ENCODE data around the gene MGAT4C.
"Not testable (repeated sequence)": the region's sequence is repeated elsewhere in the genome, so short reads cannot be mapped to it uniquely, and the experiment has no call there.

MGAT4C gene

DNA sequence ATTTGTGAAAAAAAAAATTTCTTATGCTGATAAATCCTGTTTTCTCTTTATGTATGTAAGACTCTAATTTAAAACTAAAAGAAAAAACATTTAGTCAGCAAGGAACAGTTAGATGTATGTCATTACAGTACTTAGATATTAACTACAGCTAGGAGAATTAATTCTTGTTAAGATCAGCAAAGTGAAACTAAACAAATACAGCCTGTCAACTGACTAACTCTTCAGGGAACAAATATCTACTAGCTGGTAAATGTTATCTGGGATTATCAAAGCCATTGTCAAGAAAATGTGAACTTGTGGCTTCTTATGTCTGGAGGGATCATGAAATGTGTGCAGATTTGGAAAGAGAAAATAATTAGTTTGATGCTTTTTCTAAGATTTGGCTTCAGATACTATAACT, 27.5 kb downstream of the MGAT4C start:
- no peak for FAIRE-seq

GRCh38 chr12:86226481-86226880, 29.7 kb downstream of the MGAT4C start:
- no peak for FAIRE-seq

GRCh38 chr12:86216591-86216990, 39.6 kb downstream of the MGAT4C start:
- FAIRE-seq: no peak

DNA sequence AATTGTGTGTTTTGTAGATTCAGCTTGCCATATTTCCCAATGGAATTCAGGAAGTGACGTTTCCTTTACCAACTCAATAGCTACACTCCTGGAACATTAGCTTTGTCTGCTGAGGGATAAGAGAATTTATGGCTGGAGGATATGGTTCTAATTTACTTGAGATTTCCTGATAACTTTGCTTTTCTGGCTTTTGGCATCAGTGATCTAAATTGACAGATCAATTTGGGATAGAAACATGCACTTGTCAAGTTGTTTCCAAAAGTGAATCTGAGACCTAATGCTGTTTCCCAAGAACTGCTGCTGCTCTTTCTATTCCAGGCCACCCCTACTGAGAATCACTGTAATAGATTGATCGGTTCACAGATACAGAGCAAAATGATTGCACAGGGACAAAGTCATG, 43.2 kb downstream of the MGAT4C start:
- FAIRE-seq: no peak

GRCh38 chr12:86198696-86199444, 57.3 kb downstream of the MGAT4C start:
- FAIRE-seq: no peak

DNA sequence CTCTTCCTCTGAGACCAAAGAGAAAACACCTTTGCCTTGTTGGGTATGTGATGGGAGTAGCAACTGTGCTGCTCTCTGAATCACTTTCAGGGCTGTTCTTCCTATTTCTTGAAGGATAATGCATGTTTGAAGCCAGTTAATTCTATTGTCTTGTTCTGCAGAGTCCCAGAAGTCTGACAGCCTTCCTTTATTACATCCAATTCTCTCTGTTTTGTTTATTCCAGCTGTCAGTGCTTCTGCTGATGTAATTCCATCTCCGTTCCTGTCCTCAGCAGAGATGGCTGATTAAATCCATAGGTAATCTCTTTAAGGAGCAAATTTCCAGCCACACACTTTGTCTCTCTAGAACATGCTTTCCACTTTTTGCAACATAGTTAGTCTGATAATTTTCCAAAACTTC, 59.7 kb downstream of the MGAT4C start:
- no peak for FAIRE-seq

GRCh38 chr12:86194721-86195120, 61.5 kb downstream of the MGAT4C start:
- no peak for FAIRE-seq

DNA sequence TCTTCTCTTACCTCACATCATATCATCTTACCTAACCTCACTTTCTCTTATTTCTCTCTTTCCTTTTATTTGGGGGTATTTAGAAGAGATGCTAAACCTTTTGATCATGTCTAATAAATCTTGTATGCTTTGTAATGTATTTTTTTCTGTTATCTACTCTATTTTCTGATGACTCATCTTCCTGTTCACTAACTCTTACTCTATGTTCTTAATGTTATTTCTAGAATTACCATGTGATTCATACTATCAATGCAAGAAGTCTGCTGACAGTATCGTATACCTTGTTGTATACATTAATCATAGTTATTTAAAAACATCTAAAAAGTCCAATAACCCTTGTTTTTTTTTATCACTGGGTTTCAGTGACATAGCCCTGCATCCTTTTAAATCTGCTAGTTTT, 62.3 kb downstream of the MGAT4C start:
- no peak for FAIRE-seq

DNA sequence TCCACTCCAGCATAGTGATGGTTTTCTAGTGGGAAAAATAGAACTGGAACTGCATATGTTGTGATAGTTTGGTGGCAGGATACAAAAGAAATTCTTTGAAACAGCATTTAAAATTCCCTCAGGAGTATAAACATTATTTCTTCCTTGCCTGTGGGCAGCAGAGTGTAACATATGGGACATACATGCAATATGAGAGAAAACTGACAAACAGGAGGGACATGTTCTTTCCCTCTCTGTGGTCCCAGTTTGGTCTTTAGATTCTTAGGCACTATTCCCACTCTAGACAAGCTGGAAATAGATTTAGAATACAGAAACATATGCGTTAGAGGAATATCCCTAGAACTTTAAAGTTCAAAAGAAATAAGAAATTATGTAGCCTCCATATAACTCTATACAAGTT, 68.0 kb downstream of the MGAT4C start:
- no peak for FAIRE-seq

DNA sequence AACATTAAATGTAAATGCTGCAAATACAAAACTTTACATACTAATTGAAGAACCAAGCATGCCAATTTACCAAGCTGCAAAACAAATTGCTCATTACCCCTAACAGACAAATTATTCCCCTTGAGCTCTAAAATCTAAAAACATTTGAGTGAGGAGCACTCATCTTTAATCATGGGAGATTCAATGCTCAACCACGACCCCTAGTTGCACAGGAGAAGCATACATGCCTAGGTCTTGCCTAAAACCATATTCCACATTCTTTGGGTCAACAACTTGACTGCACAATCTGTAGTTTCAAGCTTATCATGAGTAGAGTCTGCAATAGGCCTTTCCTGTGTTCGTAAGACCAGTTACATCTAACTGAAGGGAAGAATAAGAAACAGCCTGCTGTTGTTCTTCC, 69.7 kb downstream of the MGAT4C start:
- FAIRE-seq: no peak

- FAIRE-seq: no peak
These were observed 76.3 kb downstream of the MGAT4C start for GRCh38 chr12:86179855-86180254.

DNA sequence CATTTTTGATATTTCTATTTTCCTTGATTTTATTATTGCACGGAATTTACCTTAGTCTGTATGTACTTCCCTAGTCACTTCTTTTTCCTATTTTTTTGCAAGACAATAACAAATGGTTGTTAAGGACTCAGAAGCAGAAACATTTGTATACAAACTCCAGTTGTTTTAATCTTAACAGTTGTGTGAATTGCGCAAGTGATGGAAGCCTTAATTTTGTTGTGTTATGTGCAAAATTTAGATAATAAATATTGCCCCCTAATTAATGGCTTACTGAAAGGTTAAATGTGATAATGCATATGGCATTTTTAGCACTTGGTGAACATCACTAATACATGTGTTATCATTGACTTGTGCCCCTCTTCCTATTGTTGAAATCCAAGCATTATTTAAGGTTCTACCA, 82.0 kb downstream of the MGAT4C start:
- FAIRE-seq: no peak

DNA sequence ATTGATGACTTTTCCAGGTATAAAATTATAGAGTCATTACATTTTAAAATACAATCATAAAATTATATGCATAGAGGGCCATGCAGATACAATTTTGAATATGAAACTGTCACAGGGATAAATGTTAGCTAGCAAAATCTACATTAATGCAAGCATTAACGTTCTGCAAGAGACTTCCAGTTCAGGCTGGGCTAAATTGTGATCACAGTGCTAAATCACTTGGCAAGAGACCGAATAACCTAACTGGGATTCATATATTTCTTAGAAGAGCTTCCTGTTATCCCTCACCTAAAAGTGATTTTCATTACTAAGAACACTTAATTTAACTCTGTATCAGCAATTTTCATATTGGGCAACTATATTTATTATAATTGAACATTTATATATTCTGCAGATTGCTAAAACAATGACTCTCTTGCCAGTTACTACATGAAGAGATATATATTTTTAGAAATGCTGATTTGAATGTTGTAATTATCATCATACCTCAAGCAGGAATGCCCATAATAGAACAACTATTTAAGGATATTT, 83.2 kb downstream of the MGAT4C start:
- FAIRE-seq: no peak

DNA sequence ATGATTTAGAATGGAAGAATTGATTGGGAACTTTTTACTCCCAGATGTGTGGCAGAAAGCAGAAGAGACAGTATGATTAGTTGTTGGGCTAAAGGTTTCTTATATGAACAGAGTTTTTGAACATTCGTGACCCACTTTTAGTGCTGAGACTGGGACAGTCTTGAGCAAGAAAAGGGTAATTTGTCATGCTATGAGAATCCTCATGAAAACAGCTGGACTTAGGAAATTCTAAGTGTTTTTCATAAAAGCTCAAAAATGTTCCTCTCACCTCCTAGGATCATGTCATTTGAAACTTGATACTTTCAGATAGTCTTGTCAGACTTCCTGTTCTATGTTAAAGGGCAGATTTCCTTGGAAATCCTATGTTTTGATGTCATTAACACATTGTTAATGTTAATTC, 86.1 kb downstream of the MGAT4C start:
- no peak for FAIRE-seq

GRCh38 chr12:86158956-86159355, 97.2 kb downstream of the MGAT4C start:
- no peak for FAIRE-seq

GRCh38 chr12:86154620-86155019, 101.6 kb downstream of the MGAT4C start:
- no peak for FAIRE-seq

GRCh38 chr12:86148612-86149011, 107.6 kb downstream of the MGAT4C start:
- no peak for FAIRE-seq

DNA sequence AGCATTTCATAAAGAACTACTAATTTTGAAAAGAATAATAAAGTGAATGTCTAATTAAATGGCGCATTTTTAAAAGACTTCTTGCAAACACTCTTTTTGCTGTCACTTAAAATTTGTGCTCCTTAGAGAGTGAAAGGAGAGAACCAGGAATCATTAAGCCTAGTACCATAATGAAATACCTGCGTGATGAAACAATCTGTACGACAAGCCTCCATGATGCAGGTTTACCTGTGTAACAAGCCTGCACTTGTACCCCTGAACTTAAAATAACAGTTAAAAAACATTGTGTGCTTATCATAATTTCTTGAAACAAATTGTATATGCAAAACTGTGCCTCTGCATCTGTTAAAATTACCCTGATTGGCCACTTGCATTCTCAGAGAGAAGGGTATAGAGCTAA, 108.1 kb downstream of the MGAT4C start:
- no peak for FAIRE-seq

DNA sequence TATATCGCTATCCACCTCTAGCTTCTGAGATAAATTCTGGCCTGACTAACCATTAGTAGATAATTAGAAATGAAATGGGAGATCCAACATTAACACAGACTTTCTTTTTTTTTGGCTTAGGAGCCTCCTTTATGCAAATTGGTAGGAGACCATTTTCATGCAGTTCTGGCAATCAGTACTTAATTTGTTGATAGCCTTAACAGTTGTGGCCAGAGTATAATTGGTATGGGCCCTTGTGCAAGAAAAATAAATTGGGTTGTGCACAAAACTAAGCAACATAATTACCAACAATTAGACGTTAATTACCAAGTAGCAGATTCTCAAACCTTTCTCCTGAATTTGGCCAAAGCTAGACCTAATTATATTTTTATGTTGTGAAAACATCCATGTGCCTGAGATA, 111.0 kb downstream of the MGAT4C start:
- no peak for FAIRE-seq

- FAIRE-seq: no peak
These were observed 113.0 kb downstream of the MGAT4C start for GRCh38 chr12:86143162-86143561.

GRCh38 chr12:86139671-86140070, 116.5 kb downstream of the MGAT4C start:
- no peak for FAIRE-seq

- no peak for FAIRE-seq
These were observed 117.4 kb downstream of the MGAT4C start for GRCh38 chr12:86138770-86139169.

DNA sequence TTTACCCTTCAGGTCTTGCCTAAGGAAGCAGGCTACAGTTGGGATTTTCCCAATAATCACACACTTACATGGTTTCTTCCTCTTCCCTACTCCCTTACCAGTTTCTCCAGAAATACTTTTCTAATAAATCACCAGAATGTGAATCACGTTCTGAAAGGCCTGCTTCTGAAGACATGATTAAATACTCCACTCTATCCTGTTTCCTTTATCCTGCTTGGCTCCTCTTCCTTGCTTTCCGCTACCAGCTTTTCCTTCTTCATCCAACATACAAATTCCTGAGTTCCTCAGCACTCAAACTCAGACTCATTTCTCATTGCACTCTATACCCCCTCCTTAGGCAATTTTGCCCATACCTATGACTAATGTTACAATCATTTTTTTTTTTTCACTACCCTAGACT, 118.3 kb downstream of the MGAT4C start:
- FAIRE-seq: no peak

GRCh38 chr12:86134561-86134960, 121.6 kb downstream of the MGAT4C start:
- FAIRE-seq: no peak

DNA sequence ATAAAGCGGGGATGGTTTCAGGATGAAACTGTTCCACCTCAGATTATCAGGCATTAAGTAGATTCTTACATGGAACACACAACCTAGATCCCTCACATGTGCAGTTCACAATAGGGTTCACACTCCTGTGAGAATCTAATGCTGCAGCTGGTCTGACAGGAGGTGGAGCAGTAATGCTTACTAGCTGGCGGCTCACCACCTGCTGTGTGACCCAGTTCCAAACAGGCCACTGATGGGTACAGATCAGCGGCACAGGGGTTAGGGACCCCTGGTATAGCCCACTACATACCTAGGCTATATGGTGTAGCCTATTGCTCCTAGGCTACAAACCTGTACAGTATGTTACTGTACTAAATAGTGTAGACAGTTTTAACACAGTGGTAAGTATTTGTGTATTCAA, 129.3 kb downstream of the MGAT4C start:
- FAIRE-seq: not testable (repeated sequence)
